Loucy (cell line): ENCODE results near the gene NSD1.

Source experiments
- EZH2phosphoT487 ChIP-seq: fragments of 200-600 bp; IDR thresholded peaks from 2 replicates; pipeline ENCODE4 v1.6.1; 2018; ENCODE audit warnings: antibody characterized with exemption, mild to moderate bottlenecking, moderate library complexity, borderline replicate concordance
- TF ChIP-seq, protein P1 (sequence below): fragments of 200-600 bp; sonication (generic); conservative IDR thresholded peaks from 2 replicates; pipeline ENCODE4 v1.5.1; 2014; ENCODE audit warnings: mild to moderate bottlenecking, antibody characterized with exemption, low read length

DNA sequence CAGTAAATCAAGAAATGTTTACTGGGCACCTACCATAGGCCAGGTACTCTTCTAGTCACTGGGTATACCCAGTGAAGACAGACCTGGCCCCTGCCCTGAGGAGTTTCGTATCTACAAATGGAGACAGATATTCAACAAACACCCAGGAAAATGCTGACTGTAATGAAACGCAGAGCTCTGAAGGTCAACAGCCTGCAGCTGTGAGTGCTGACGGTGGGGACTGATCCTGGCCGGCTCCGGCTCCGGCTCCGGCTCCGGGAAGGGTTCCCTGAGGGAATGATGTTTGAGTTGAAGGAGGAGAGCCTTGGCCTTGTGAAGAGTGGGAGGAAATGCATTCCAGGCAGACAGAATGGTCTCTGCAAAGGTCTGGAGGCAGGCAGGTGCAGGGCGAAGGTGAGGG is 23.8 kb upstream of the NSD1 start:
- TF ChIP-seq, protein P1, sequence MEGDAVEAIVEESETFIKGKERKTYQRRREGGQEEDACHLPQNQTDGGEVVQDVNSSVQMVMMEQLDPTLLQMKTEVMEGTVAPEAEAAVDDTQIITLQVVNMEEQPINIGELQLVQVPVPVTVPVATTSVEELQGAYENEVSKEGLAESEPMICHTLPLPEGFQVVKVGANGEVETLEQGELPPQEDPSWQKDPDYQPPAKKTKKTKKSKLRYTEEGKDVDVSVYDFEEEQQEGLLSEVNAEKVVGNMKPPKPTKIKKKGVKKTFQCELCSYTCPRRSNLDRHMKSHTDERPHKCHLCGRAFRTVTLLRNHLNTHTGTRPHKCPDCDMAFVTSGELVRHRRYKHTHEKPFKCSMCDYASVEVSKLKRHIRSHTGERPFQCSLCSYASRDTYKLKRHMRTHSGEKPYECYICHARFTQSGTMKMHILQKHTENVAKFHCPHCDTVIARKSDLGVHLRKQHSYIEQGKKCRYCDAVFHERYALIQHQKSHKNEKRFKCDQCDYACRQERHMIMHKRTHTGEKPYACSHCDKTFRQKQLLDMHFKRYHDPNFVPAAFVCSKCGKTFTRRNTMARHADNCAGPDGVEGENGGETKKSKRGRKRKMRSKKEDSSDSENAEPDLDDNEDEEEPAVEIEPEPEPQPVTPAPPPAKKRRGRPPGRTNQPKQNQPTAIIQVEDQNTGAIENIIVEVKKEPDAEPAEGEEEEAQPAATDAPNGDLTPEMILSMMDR: no peak
- no peak for TF ChIP-seq EZH2phosphoT487
